ENCODE measurements around the gene LRRC4.

LRRC4 gene

GRCh38 chr7:128057909-128058308 lies 26.7 kb upstream of the LRRC4 start:
- no peak for DNase-seq (ENCODE audit: low read depth)

- DNase-seq (ENCODE audit: low read depth): no peak
Observed at GRCh38 chr7:128056901-128057300, 25.7 kb upstream of the LRRC4 start.

- DNase-seq (ENCODE audit: low read depth): no peak
Observed at GRCh38 chr7:128055637-128056036, 24.4 kb upstream of the LRRC4 start.

- no peak for DNase-seq (ENCODE audit: low read depth)
Observed at GRCh38 chr7:128054511-128054910, 23.3 kb upstream of the LRRC4 start.

- DNase-seq (ENCODE audit: low read depth): no peak
Observed at GRCh38 chr7:128053991-128054390, 22.8 kb upstream of the LRRC4 start.

GRCh38 chr7:128053023-128053422 lies 21.8 kb upstream of the LRRC4 start:
- DNase-seq (ENCODE audit: low read depth): no peak

GRCh38 chr7:128052404-128052803 lies 21.2 kb upstream of the LRRC4 start:
- DNase-seq (ENCODE audit: low read depth): no peak

- no peak for DNase-seq (ENCODE audit: low read depth)
Observed at GRCh38 chr7:128045766-128046165, 14.5 kb upstream of the LRRC4 start.

- no peak for DNase-seq (ENCODE audit: low read depth)
Observed at GRCh38 chr7:128045158-128045557, 13.9 kb upstream of the LRRC4 start.

GRCh38 chr7:128044064-128044463 lies 12.8 kb upstream of the LRRC4 start:
- no peak for DNase-seq (ENCODE audit: low read depth)

- no peak for DNase-seq (ENCODE audit: low read depth)
Observed at GRCh38 chr7:128042012-128042411, 10.8 kb upstream of the LRRC4 start.

GRCh38 chr7:128041203-128041602 lies 10.0 kb upstream of the LRRC4 start:
- DNase-seq (ENCODE audit: low read depth): no peak

GRCh38 chr7:128040205-128040604 lies 9.0 kb upstream of the LRRC4 start:
- no peak for DNase-seq (ENCODE audit: low read depth)

- no peak for DNase-seq (ENCODE audit: low read depth)
Observed at GRCh38 chr7:128039544-128039953, 8.3 kb upstream of the LRRC4 start.

- DNase-seq (ENCODE audit: low read depth): no peak
Observed at GRCh38 chr7:128037880-128038619, 6.8 kb upstream of the LRRC4 start.

GRCh38 chr7:128037081-128037480 lies 5.8 kb upstream of the LRRC4 start:
- no peak for DNase-seq (ENCODE audit: low read depth)

- no peak for DNase-seq (ENCODE audit: low read depth)
Observed at GRCh38 chr7:128036226-128036940, 5.1 kb upstream of the LRRC4 start.

GRCh38 chr7:128035712-128036111 lies 4.5 kb upstream of the LRRC4 start:
- no peak for DNase-seq (ENCODE audit: low read depth)

GRCh38 chr7:128034825-128035224 lies 3.6 kb upstream of the LRRC4 start:
- DNase-seq (ENCODE audit: low read depth): no peak

GRCh38 chr7:128033246-128033645 lies 2.0 kb upstream of the LRRC4 start:
- no peak for DNase-seq (ENCODE audit: low read depth)

- no peak for DNase-seq (ENCODE audit: low read depth)
Observed at GRCh38 chr7:128032605-128033235, 1.5 kb upstream of the LRRC4 start.

GRCh38 chr7:128031901-128032604 lies 816 bp upstream of the LRRC4 start:
- peak; percentile 15 for DNase-seq (ENCODE audit: low read depth)

GRCh38 chr7:128030263-128030653 lies 979 bp downstream of the LRRC4 start:
- DNase-seq (ENCODE audit: low read depth): no peak
